NCI-H69 (cell line): ENCODE results near the gene ATG10.
A peak's percentile ranks its signal among the peaks of the same experiment; 100 is the strongest.

Experiments used
- DNase-seq: peaks from one replicate; lab custom pipeline; 2025; lab: John Stamatoyannopoulos, UW

Gene ATG10

GRCh38 chr5:82164977-82165713 lies 193.3 kb downstream of the ATG10 start:
- peak; percentile 75 for DNase-seq

DNA sequence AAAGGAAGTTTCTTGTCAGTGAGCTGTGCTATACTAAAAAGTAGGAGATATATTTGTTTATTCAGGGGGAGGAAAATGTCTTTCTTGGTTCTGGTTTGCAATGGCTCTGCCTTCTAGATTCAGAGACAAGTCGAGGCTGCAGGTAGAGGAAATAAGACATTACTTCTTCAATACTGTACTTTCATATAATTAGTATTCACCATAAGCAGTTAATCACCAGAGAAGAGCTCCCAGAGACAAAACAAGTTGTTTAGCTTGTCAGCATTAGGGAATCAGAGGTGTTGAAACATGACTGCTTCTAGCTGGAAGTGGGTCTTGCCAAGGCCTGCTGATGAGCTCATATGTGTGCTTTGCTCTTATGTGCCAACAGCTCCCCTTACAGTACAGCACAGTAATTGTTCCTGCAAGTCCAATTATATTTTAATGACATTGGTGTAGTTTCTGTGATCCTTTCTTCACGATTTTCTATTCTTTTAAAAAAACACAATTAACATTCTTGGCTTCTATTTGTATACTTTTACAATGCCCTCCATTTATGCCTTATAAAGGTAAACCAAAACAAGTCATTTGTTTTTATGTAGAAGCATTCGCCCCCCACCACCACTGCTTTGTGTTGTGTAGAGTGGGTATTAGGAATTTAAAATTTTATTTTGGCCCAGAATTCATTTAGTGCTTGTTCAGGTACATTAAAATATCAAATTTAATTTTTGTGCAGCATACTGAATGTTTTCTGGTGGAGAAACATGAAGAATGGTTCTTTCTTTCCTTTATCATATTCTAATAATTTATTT lies 194.1 kb downstream of the ATG10 start:
- peak; percentile 95 for DNase-seq

GRCh38 chr5:82167372-82167935 lies 195.6 kb downstream of the ATG10 start:
- DNase-seq: no peak

GRCh38 chr5:82168294-82168693 lies 196.5 kb downstream of the ATG10 start:
- DNase-seq: no peak

DNA sequence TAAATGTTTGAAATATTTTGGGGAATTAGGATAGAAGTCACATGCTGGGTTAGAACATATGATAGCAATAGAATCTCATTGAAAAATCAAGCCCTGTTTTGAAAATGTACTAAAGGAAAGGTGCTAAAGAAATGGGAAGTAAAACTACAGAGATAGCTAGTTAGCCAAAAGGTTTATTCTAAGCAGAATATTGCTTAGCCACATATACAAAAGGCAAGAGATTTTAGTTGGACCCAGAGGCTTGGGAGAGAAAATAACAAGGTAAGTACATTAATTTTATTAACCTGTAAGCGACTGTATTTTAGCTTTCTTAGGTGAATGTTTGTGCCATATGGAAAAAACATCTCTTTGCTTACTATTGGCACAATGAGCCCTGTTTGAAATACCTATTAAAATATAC lies 198.1 kb downstream of the ATG10 start:
- DNase-seq: no peak

- DNase-seq: peak; percentile 72
Observed at GRCh38 chr5:82174128-82174918, 202.5 kb downstream of the ATG10 start.

DNA sequence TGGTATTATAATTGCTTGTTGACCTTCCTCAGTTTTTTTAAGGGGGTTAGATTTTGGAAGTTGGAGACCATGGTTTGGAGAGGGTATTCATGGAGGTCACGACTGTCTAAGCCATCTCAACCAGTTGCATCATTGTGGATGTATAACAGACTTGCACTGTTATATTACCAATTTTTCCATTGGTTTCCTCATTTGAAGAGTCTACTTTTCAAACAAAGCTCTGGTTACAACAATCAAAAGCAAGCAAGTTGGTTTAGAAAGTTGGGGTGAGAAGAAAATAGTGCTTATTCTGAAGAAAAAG lies 203.0 kb downstream of the ATG10 start:
- no peak for DNase-seq

- DNase-seq: no peak
Observed at GRCh38 chr5:82176115-82176814, 204.4 kb downstream of the ATG10 start.

DNA sequence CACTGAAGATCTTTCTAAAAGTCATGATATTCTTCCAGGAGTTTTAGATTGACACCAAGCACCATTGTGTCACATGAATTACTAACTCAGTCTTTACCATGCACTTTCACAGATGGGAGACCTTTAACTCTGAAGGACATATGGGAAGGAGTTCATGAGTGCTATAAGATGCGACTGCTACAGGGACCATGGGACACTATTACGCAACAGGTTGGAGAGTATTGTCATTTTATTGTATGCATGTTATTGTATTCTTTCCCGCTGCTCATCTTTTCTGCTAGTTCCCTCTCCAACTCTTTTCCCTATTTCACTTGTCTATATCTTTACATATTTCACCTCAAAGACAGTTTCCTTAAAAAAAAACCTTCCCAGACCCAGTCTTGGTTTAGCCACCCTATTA lies 206.6 kb downstream of the ATG10 start:
- no peak for DNase-seq

- DNase-seq: no peak
Observed at GRCh38 chr5:82182662-82183061, 210.8 kb downstream of the ATG10 start.

- peak; percentile 13 for DNase-seq
Observed at GRCh38 chr5:82183828-82184227, 212.0 kb downstream of the ATG10 start.

DNA sequence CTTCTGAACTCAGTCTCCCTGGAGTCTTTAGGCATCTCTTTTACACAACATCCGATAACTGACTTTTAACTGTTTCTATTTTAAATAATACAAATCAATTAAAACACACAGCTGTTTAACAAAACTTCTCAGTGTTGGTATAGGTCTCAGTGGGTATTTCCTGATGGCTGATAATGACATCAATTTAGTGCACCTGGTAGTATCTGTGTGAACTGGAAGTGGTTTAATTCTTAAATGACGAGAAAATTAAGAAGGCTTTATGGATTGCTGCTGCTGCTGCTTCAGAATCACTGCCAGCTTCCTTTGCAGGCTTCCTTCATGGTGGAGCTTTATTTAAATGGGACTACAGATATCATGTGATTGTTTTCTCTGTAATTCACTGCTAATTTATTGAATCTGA lies 214.0 kb downstream of the ATG10 start:
- DNase-seq: peak; percentile 7

- no peak for DNase-seq
Observed at GRCh38 chr5:82197550-82197949, 225.7 kb downstream of the ATG10 start.

DNA sequence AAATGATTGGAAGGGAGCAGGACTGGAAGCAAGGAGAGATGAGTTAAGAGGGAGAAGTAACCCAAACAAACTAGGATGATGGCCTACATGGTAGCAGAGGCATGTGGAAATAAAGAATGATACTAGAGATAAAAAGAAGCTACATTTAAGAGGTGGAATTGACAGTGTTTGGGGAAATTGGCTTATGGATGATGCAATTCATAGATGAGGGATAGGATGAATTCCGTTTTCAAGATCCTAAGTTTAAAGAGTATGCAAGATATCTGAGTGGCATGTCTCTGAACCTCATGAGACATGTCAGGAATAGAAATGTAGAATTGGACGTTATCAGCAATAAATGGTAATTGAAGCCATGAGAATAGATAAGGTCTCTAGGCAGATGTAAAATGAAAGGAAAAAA lies 232.7 kb downstream of the ATG10 start:
- DNase-seq: no peak

- no peak for DNase-seq
Observed at GRCh38 chr5:82205005-82205404, 233.2 kb downstream of the ATG10 start.

GRCh38 chr5:82208371-82208770 lies 236.5 kb downstream of the ATG10 start:
- no peak for DNase-seq

GRCh38 chr5:82211855-82212572 lies 240.2 kb downstream of the ATG10 start:
- DNase-seq: no peak

DNA sequence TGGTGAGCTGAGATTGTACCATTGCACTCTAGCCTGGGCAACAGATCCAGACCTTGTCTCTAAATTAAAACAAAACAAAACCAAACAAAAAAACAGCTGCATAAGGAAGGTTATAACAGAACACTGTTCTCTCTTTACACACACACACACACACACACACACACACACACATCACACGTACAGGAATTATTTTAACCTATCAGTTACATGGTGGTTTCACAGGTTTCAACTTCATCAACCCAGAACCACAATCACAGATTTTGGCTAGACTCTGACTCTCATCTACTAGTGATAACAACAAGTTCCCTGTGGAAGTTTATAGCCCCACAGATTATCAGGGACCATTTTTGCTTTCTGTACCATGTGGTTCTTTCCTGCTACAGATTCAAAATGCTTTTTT lies 246.1 kb downstream of the ATG10 start:
- no peak for DNase-seq

GRCh38 chr5:82218374-82219156 lies 246.7 kb downstream of the ATG10 start:
- no peak for DNase-seq

- DNase-seq: no peak
Observed at GRCh38 chr5:82221020-82221419, 249.2 kb downstream of the ATG10 start.
